Central memory CD8-positive, alpha-beta T cell (primary cell): ENCODE measurements around the gene TXK.

Experiments used
- ATAC-seq: fragments of 150-1000 bp; cut with Tn5 transposase; replicated peaks from 2 replicates; pipeline ENCODE4 v1.10.0; 2022; ENCODE audit warnings: mild to moderate bottlenecking, moderate FRiP score, moderate number of reproducible peaks; ENCODE audit not compliant: poor library complexity, severe bottlenecking; ENCODE audit errors: extremely low read depth
- DNase-seq, 2 donors: peaks; one replicate each; pipeline ENCODE4 v3.0.0; 2021; ENCODE audit warnings: low spot score in 2 of 2
- H3K27ac Mint-ChIP-seq: one replicate; pipeline ENCODE4 v1.8.0; 2022; ENCODE audit warnings: low read depth, mild to moderate bottlenecking, moderate library complexity, mixed read lengths
- H3K27me3 Mint-ChIP-seq: one replicate; pipeline ENCODE4 v1.8.0; 2022; ENCODE audit warnings: mixed read lengths
- H3K36me3 Mint-ChIP-seq: one replicate; pipeline ENCODE4 v1.8.0; 2022; ENCODE audit warnings: mild to moderate bottlenecking, moderate library complexity, mixed read lengths; ENCODE audit not compliant: insufficient read depth
- H3K4me1 Mint-ChIP-seq: one replicate; pipeline ENCODE4 v1.8.0; 2022; ENCODE audit warnings: mixed read lengths
- H3K4me3 Mint-ChIP-seq: one replicate; pipeline ENCODE4 v1.8.0; 2022; ENCODE audit warnings: mild to moderate bottlenecking, moderate library complexity, mixed read lengths
- H3K9me3 Mint-ChIP-seq: one replicate; pipeline ENCODE4 v1.8.0; 2022; ENCODE audit warnings: mixed read lengths

Gene TXK

GRCh38 chr4:48110452-48110978 is 23.5 kb downstream of the TXK start:
- ATAC-seq (no peak), DNase-seq (no peak)
- Mint-ChIP-seq H3K27me3 (no peaks in the 10 kb centered on the region), H3K9me3 (no peaks in the 10 kb centered on the region), H3K4me3 (no peak overlapping the region), H3K36me3 (peaks cover 18% of the 10 kb centered on the region), H3K4me1 (peaks cover 22% of the 10 kb centered on the region), H3K27ac (no peak overlapping the region)

- Mint-ChIP-seq H3K4me3 (no peak overlapping the region), H3K27ac (no peak overlapping the region), H3K4me1 (peaks cover 22% of the 10 kb centered on the region), H3K27me3 (no peaks in the 10 kb centered on the region), H3K9me3 (no peaks in the 10 kb centered on the region), H3K36me3 (peaks cover 18% of the 10 kb centered on the region)
- DNase-seq, result no peak
- peak; percentile 43 for ATAC-seq
Measured at GRCh38 chr4:48109413-48110263, 24.4 kb downstream of the TXK start.

GRCh38 chr4:48108309-48109073 is 25.6 kb downstream of the TXK start:
- no peak for ATAC-seq
- Mint-ChIP-seq H3K36me3 (peaks cover 21% of the 10 kb centered on the region), H3K9me3 (no peaks in the 10 kb centered on the region), H3K4me3 (no peak overlapping the region), H3K27me3 (no peaks in the 10 kb centered on the region), H3K4me1 (peaks cover 12% of the 10 kb centered on the region), H3K27ac (no peak overlapping the region)
- no peak for DNase-seq

- Mint-ChIP-seq H3K9me3 (no peaks in the 10 kb centered on the region), H3K4me1 (no peaks in the 10 kb centered on the region), H3K36me3 (peaks cover 18% of the 10 kb centered on the region), H3K27ac (no peak overlapping the region), H3K4me3 (no peak overlapping the region), H3K27me3 (no peaks in the 10 kb centered on the region)
- DNase-seq, result no peak
- ATAC-seq, result no peak
Measured at GRCh38 chr4:48105230-48105629, 28.8 kb downstream of the TXK start.

- Mint-ChIP-seq H3K4me3 (no peak overlapping the region), H3K27ac (no peak overlapping the region), H3K9me3 (no peaks in the 10 kb centered on the region), H3K36me3 (peaks cover 15% of the 10 kb centered on the region), H3K27me3 (no peaks in the 10 kb centered on the region), H3K4me1 (no peaks in the 10 kb centered on the region)
- DNase-seq (no peak), ATAC-seq (no peak)
Measured at GRCh38 chr4:48103483-48104139, 30.4 kb downstream of the TXK start.

GRCh38 chr4:48102303-48102702 is 31.7 kb downstream of the TXK start:
- H3K36me3 Mint-ChIP-seq, result peaks cover 15% of the 10 kb centered on the region

GRCh38 chr4:48100256-48100655 is 33.8 kb downstream of the TXK start:
- Mint-ChIP-seq H3K4me1 (no peaks in the 10 kb centered on the region), H3K27ac (no peak overlapping the region), H3K4me3 (no peak overlapping the region), H3K36me3 (peaks cover 9% of the 10 kb centered on the region), H3K27me3 (no peaks in the 10 kb centered on the region), H3K9me3 (no peaks in the 10 kb centered on the region)
- no peak for ATAC-seq
- DNase-seq, result no peak

More at GRCh38 chr4:48102303-48102702, 31.7 kb downstream of the TXK start:
- H3K9me3 Mint-ChIP-seq, result no peaks in the 10 kb centered on the region
- H3K4me3 Mint-ChIP-seq, result no peak overlapping the region
- no peaks in the 10 kb centered on the region for H3K27me3 Mint-ChIP-seq
- DNase-seq (no peak), ATAC-seq (no peak)
- H3K27ac Mint-ChIP-seq, result no peak overlapping the region
- no peaks in the 10 kb centered on the region for H3K4me1 Mint-ChIP-seq

- ATAC-seq, result no peak
- Mint-ChIP-seq H3K4me3 (no peak overlapping the region), H3K27ac (no peak overlapping the region), H3K36me3 (peaks cover 8% of the 10 kb centered on the region), H3K4me1 (no peaks in the 10 kb centered on the region), H3K9me3 (no peaks in the 10 kb centered on the region), H3K27me3 (no peaks in the 10 kb centered on the region)
- no peak for DNase-seq
Measured at GRCh38 chr4:48095441-48095840, 38.6 kb downstream of the TXK start.

GRCh38 chr4:48093991-48094416 is 40.0 kb downstream of the TXK start:
- DNase-seq, result no peak
- no peak overlapping the region for H3K27ac Mint-ChIP-seq
- H3K4me1 Mint-ChIP-seq, result no peaks in the 10 kb centered on the region
- peaks cover 8% of the 10 kb centered on the region for H3K36me3 Mint-ChIP-seq
- ATAC-seq, result no peak
- H3K4me3 Mint-ChIP-seq, result no peak overlapping the region
- no peaks in the 10 kb centered on the region for H3K9me3 Mint-ChIP-seq
- no peaks in the 10 kb centered on the region for H3K27me3 Mint-ChIP-seq

- Mint-ChIP-seq H3K4me3 (no peak overlapping the region), H3K9me3 (no peaks in the 10 kb centered on the region), H3K27ac (no peak overlapping the region), H3K27me3 (peaks cover 6% of the 10 kb centered on the region), H3K4me1 (peaks cover 3% of the 10 kb centered on the region), H3K36me3 (peaks cover 6% of the 10 kb centered on the region)
- no peak for ATAC-seq
- DNase-seq, result no peak
Measured at GRCh38 chr4:48090621-48091020, 43.4 kb downstream of the TXK start.

GRCh38 chr4:48085821-48086589 is 48.0 kb downstream of the TXK start:
- DNase-seq, result no peak
- no peak for ATAC-seq
- no peak overlapping the region for H3K27ac Mint-ChIP-seq
- H3K27me3 Mint-ChIP-seq, result peaks cover 10% of the 10 kb centered on the region
- no peak overlapping the region for H3K4me3 Mint-ChIP-seq
- peaks cover 5% of the 10 kb centered on the region for H3K4me1 Mint-ChIP-seq
- H3K36me3 Mint-ChIP-seq, result peaks cover 10% of the 10 kb centered on the region
- no peaks in the 10 kb centered on the region for H3K9me3 Mint-ChIP-seq

GRCh38 chr4:48082956-48083355 is 51.1 kb downstream of the TXK start:
- DNase-seq, result no peak
- H3K27me3 Mint-ChIP-seq, result peaks cover 10% of the 10 kb centered on the region
- H3K36me3 Mint-ChIP-seq, result peaks cover 11% of the 10 kb centered on the region
- H3K27ac Mint-ChIP-seq, result no peak overlapping the region
- peaks cover 14% of the 10 kb centered on the region for H3K4me1 Mint-ChIP-seq
- H3K4me3 Mint-ChIP-seq, result no peak overlapping the region
- ATAC-seq, result no peak
- no peaks in the 10 kb centered on the region for H3K9me3 Mint-ChIP-seq
